ENCODE measurements around the gene ARSB.

ARSB gene

GRCh38 chr5:78889369-78890140 is 95.6 kb downstream of the ARSB start:
- no peak for DNase-seq (ENCODE audit: low spot score)
- Histone ChIP-seq H3K9me3 (replicated peaks in 1 of 2; ENCODE audit: control insufficient read depth in 2 of 2, insufficient read depth in 1 of 2, low read depth in 1 of 2, low read length in 2 of 2) (peaks cover 0 to 1% of the 10 kb centered on the region in 2 donors), H3K4ac (ENCODE audit: low read length) (no peak overlapping the region), H3K9ac (ENCODE audit: low read depth, low read length, poor library complexity) (no peak overlapping the region), H3K36me3 (replicated peaks in 1 of 2; ENCODE audit: control insufficient read depth in 2 of 2, insufficient read depth in 2 of 2, low read length in 2 of 2) (peaks cover 0 to 4% of the 10 kb centered on the region in 2 donors), H2AK5ac (ENCODE audit: low read depth, low read length) (no peak overlapping the region), H3K27ac (replicated peaks; ENCODE audit: low read length) (no peak overlapping the region), H4K8ac (ENCODE audit: low read depth, low read length) (no peak overlapping the region), H2BK15ac (ENCODE audit: low read length) (no peak overlapping the region), H3K18ac (ENCODE audit: low read length) (no peak overlapping the region), H3K14ac (ENCODE audit: low read length) (no peak overlapping the region), H3K4me1 (ENCODE audit: control insufficient read depth in 2 of 2, insufficient read depth in 1 of 2, low read depth in 1 of 2, low read length in 2 of 2) (no peaks in the 10 kb centered on the region), H2BK5ac (ENCODE audit: low read length) (no peak overlapping the region), H3K4me2 (ENCODE audit: insufficient read depth, low read length, poor library complexity, severe bottlenecking) (no peak overlapping the region), H2BK120ac (ENCODE audit: low read depth, low read length) (no peak overlapping the region), H3K79me1 (ENCODE audit: low read depth, low read length) (no peaks in the 10 kb centered on the region), H2AFZ (ENCODE audit: low read length) (no peak overlapping the region), H3K23ac (ENCODE audit: low read depth, low read length, poor library complexity) (no peak overlapping the region), H3K27me3 (ENCODE audit: control insufficient read depth in 3 of 3, insufficient read depth in 3 of 3, low read depth in 1 of 3, low read length in 3 of 3) (no peaks in the 10 kb centered on the region), H2BK12ac (ENCODE audit: low read length) (no peak overlapping the region), H3K4me3 (ENCODE audit: low read length in 2 of 2) (no peak overlapping the region), H4K91ac (ENCODE audit: low read depth, low read length, poor library complexity) (no peak overlapping the region)
- no CpG with 5 or more reads among the region's 6 CpGs for WGBS, 2 donors (ENCODE audit: extremely low coverage in 2 of 2, insufficient read length in 2 of 2, insufficient replicate concordance in 1 of 2)

- Histone ChIP-seq H3K23ac (ENCODE audit: low read depth, low read length, poor library complexity) (no peak overlapping the region), H3K36me3 (replicated peaks in 1 of 2; ENCODE audit: control insufficient read depth in 2 of 2, insufficient read depth in 2 of 2, low read length in 2 of 2) (peaks cover 0 to 4% of the 10 kb centered on the region in 2 donors), H2AK5ac (ENCODE audit: low read depth, low read length) (no peak overlapping the region), H3K14ac (ENCODE audit: low read length) (no peak overlapping the region), H4K91ac (ENCODE audit: low read depth, low read length, poor library complexity) (no peak overlapping the region), H2BK5ac (ENCODE audit: low read length) (no peak overlapping the region), H3K79me1 (ENCODE audit: low read depth, low read length) (no peaks in the 10 kb centered on the region), H3K9me3 (replicated peaks in 1 of 2; ENCODE audit: control insufficient read depth in 2 of 2, insufficient read depth in 1 of 2, low read depth in 1 of 2, low read length in 2 of 2) (peaks cover 0 to 1% of the 10 kb centered on the region in 2 donors), H4K8ac (ENCODE audit: low read depth, low read length) (no peak overlapping the region), H2BK120ac (ENCODE audit: low read depth, low read length) (no peak overlapping the region), H3K27ac (replicated peaks; ENCODE audit: low read length) (no peak overlapping the region), H3K4ac (ENCODE audit: low read length) (no peak overlapping the region), H3K4me1 (ENCODE audit: control insufficient read depth in 2 of 2, insufficient read depth in 1 of 2, low read depth in 1 of 2, low read length in 2 of 2) (no peaks in the 10 kb centered on the region), H3K4me3 (ENCODE audit: low read length in 2 of 2) (no peak overlapping the region), H2BK12ac (ENCODE audit: low read length) (no peak overlapping the region), H3K4me2 (ENCODE audit: insufficient read depth, low read length, poor library complexity, severe bottlenecking) (no peak overlapping the region), H3K27me3 (ENCODE audit: control insufficient read depth in 3 of 3, insufficient read depth in 3 of 3, low read depth in 1 of 3, low read length in 3 of 3) (no peaks in the 10 kb centered on the region), H3K9ac (ENCODE audit: low read depth, low read length, poor library complexity) (no peak overlapping the region), H2BK15ac (ENCODE audit: low read length) (no peak overlapping the region), H2AFZ (ENCODE audit: low read length) (no peak overlapping the region), H3K18ac (ENCODE audit: low read length) (no peak overlapping the region)
- WGBS, 2 donors (ENCODE audit: extremely low coverage in 2 of 2, insufficient read length in 2 of 2, insufficient replicate concordance in 1 of 2): no CpG with 5 or more reads among the region's 10 CpGs
- no peak for DNase-seq (ENCODE audit: low spot score)
Observed at GRCh38 chr5:78888580-78889368, 96.3 kb downstream of the ARSB start.

- no peak overlapping the region for H3K23ac ChIP-seq (ENCODE audit: low read depth, low read length, poor library complexity)
- H3K4me2 ChIP-seq (ENCODE audit: insufficient read depth, low read length, poor library complexity, severe bottlenecking): no peak overlapping the region
Observed at GRCh38 chr5:78887384-78888118, 97.6 kb downstream of the ARSB start.

More at GRCh38 chr5:78887384-78888118, 97.6 kb downstream of the ARSB start:
- Histone ChIP-seq H2BK15ac (ENCODE audit: low read length) (no peak overlapping the region), H3K79me1 (ENCODE audit: low read depth, low read length) (no peaks in the 10 kb centered on the region), H2AK5ac (ENCODE audit: low read depth, low read length) (no peak overlapping the region), H2BK120ac (ENCODE audit: low read depth, low read length) (no peak overlapping the region), H2AFZ (ENCODE audit: low read length) (no peak overlapping the region), H3K4me3 (ENCODE audit: low read length in 2 of 2) (no peak overlapping the region), H3K27me3 (ENCODE audit: control insufficient read depth in 3 of 3, insufficient read depth in 3 of 3, low read depth in 1 of 3, low read length in 3 of 3) (no peaks in the 10 kb centered on the region), H2BK5ac (ENCODE audit: low read length) (no peak overlapping the region), H3K27ac (replicated peaks; ENCODE audit: low read length) (no peak overlapping the region), H3K18ac (ENCODE audit: low read length) (no peak overlapping the region), H3K4me1 (ENCODE audit: control insufficient read depth in 2 of 2, insufficient read depth in 1 of 2, low read depth in 1 of 2, low read length in 2 of 2) (no peaks in the 10 kb centered on the region), H3K9me3 (replicated peaks in 1 of 2; ENCODE audit: control insufficient read depth in 2 of 2, insufficient read depth in 1 of 2, low read depth in 1 of 2, low read length in 2 of 2) (peaks cover 0 to 1% of the 10 kb centered on the region in 2 donors), H3K9ac (ENCODE audit: low read depth, low read length, poor library complexity) (no peak overlapping the region), H2BK12ac (ENCODE audit: low read length) (no peak overlapping the region), H4K8ac (ENCODE audit: low read depth, low read length) (no peak overlapping the region), H3K14ac (ENCODE audit: low read length) (no peak overlapping the region), H3K4ac (ENCODE audit: low read length) (no peak overlapping the region), H3K36me3 (replicated peaks in 1 of 2; ENCODE audit: control insufficient read depth in 2 of 2, insufficient read depth in 2 of 2, low read length in 2 of 2) (peaks cover 0 to 4% of the 10 kb centered on the region in 2 donors), H4K91ac (ENCODE audit: low read depth, low read length, poor library complexity) (no peak overlapping the region)
- WGBS, 2 donors (ENCODE audit: extremely low coverage in 2 of 2, insufficient read length in 2 of 2, insufficient replicate concordance in 1 of 2): no CpG with 5 or more reads among the region's 6 CpGs
- no peak for DNase-seq (ENCODE audit: low spot score)
